Trophoblast cell (in vitro differentiated cells and primary cell): Measurements from ENCODE around the gene RWDD3.

Experiments used
- DNase-seq, 2 donors: peaks; one replicate each; pipeline ENCODE4 v3.0.0-alpha.2; 2016
- H2AFZ ChIP-seq: 2 replicates; pipeline ENCODE4 v1.6.1; 2013; ENCODE audit warnings: low read length, moderate library complexity, mild to moderate bottlenecking; ENCODE audit not compliant: insufficient read depth, poor library complexity
- H2AK5ac ChIP-seq: 2 replicates; pipeline ENCODE4 v1.6.1; 2013; ENCODE audit warnings: mild to moderate bottlenecking, low read length
- H2BK120ac ChIP-seq: 2 replicates; pipeline ENCODE4 v1.6.1; 2013; ENCODE audit warnings: low read length, mild to moderate bottlenecking, moderate library complexity; ENCODE audit not compliant: insufficient read depth, poor library complexity
- H2BK12ac ChIP-seq: 2 replicates; pipeline ENCODE4 v1.6.1; 2013; ENCODE audit warnings: mild to moderate bottlenecking, low read length, moderate library complexity
- H2BK5ac ChIP-seq: 2 replicates; pipeline ENCODE4 v1.6.1; 2013; ENCODE audit warnings: low read length, low read depth, moderate library complexity, mild to moderate bottlenecking; ENCODE audit not compliant: poor library complexity
- H3K14ac ChIP-seq: 2 replicates; pipeline ENCODE4 v1.6.1; 2013; ENCODE audit warnings: mild to moderate bottlenecking, low read length
- H3K18ac ChIP-seq: 2 replicates; pipeline ENCODE4 v1.6.1; 2013; ENCODE audit warnings: mild to moderate bottlenecking, low read length
- H3K23ac ChIP-seq: 2 replicates; pipeline ENCODE4 v1.6.1; 2013; ENCODE audit warnings: low read length
- H3K27ac ChIP-seq: 2 replicates; pipeline ENCODE4 v1.5.1; 2013; ENCODE audit warnings: low read depth, mild to moderate bottlenecking, inconsistent platforms, low read length, moderate library complexity
- H3K27me3 ChIP-seq: 2 replicates; pipeline ENCODE4 v1.6.1; 2013; ENCODE audit warnings: inconsistent platforms, mild to moderate bottlenecking, low read length, moderate library complexity; ENCODE audit not compliant: insufficient read depth
- H3K36me3 ChIP-seq, 2 experiments: 1 replicate in 1 of 2; 2 replicates in 1 of 2; pipeline ENCODE4 v1.6.1; 2013; ENCODE audit warnings: low read length in 2 of 2, mild to moderate bottlenecking in 2 of 2, moderate library complexity in 1 of 2; ENCODE audit not compliant: insufficient read depth in 2 of 2, control insufficient read depth in 1 of 2
- H3K4ac ChIP-seq: 2 replicates; pipeline ENCODE4 v1.6.1; 2013; ENCODE audit warnings: low read depth, mild to moderate bottlenecking, low read length, moderate library complexity
- H3K4me1 ChIP-seq, 2 experiments: 1 replicate in 1 of 2; 2 replicates in 1 of 2; pipeline ENCODE4 v1.6.1; 2013; ENCODE audit warnings: low read length in 2 of 2, mild to moderate bottlenecking in 2 of 2, moderate library complexity in 1 of 2; ENCODE audit not compliant: insufficient read depth in 2 of 2, control insufficient read depth in 1 of 2
- H3K4me2 ChIP-seq: 2 replicates; pipeline ENCODE4 v1.6.1; 2013; ENCODE audit warnings: inconsistent platforms, mild to moderate bottlenecking, low read length, moderate library complexity
- H3K4me3 ChIP-seq: 2 replicates; pipeline ENCODE4 v1.5.1; 2013; ENCODE audit warnings: mild to moderate bottlenecking, low read depth, low read length, inconsistent platforms
- H3K79me1 ChIP-seq: one replicate; pipeline ENCODE4 v1.6.1; 2013; ENCODE audit warnings: low read length
- H3K79me2 ChIP-seq: 2 replicates; pipeline ENCODE4 v1.6.1; 2013; ENCODE audit warnings: low read length, mild to moderate bottlenecking; ENCODE audit not compliant: control insufficient read depth, insufficient read depth, poor library complexity
- H3K9ac ChIP-seq: 2 replicates; pipeline ENCODE4 v1.6.1; 2013; ENCODE audit warnings: mild to moderate bottlenecking, low read length
- H3K9me3 ChIP-seq: 2 replicates; pipeline ENCODE4 v1.6.1; 2013; ENCODE audit warnings: low read depth, mild to moderate bottlenecking, control low read depth, inconsistent platforms, low read length; ENCODE audit not compliant: insufficient read depth
- H4K12ac ChIP-seq: 2 replicates; pipeline ENCODE4 v1.6.1; 2013; ENCODE audit warnings: low read depth, mild to moderate bottlenecking, low read length, moderate library complexity
- H4K8ac ChIP-seq: 2 replicates; pipeline ENCODE4 v1.6.1; 2013; ENCODE audit warnings: low read depth, mild to moderate bottlenecking, low read length, moderate library complexity
- H4K91ac ChIP-seq: one replicate; pipeline ENCODE4 v1.6.1; 2013; ENCODE audit warnings: low read depth, mild to moderate bottlenecking, low read length, moderate library complexity
- WGBS: extraction: QIAGEN DNeasy Blood & Tissue Kit; methylation state at CpG from one replicate; pipeline ENCODE4 v1.1.7; 2013; ENCODE audit warnings: missing lambda C conversion rate; ENCODE audit not compliant: insufficient read length, insufficient coverage; ENCODE audit errors: extremely low coverage; 5-methylcytosine and 5-hydroxymethylcytosine counted together

RWDD3 gene

DNA sequence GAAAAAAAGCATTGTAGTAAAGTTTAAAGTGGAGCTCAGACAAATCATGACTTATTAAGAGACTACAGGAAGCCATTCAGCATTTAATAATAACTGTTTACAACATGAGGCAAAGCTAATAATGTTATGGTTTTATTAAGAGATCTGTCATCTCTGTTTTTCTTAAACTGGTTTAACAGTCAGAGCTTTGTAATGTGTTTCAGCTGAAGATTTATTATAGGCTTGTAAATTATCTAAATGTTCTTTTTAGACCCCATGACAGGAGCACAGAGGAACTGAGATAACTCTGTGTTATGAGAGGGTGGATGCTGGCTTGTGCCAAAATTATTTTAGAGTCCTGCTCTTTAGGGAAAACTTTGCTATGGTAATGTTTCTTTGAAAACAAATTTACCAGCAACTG, 38.0 kb upstream of the RWDD3 start:
- H3K4me1 ChIP-seq, result peaks cover 2 to 3% of the 10 kb centered on the region in 2 experiments
- H3K27me3 ChIP-seq, result no peaks in the 10 kb centered on the region
- no peak overlapping the region for H3K4ac ChIP-seq
- H3K9me3 ChIP-seq, result peaks cover 2% of the 10 kb centered on the region
- H3K23ac ChIP-seq, result no peak overlapping the region
- no peaks in the 10 kb centered on the region for H3K79me2 ChIP-seq
- H3K18ac ChIP-seq, result no peak overlapping the region
- H3K27ac ChIP-seq, result no peak overlapping the region
- no peak overlapping the region for H2AK5ac ChIP-seq
- no peak overlapping the region for H3K4me2 ChIP-seq
- no peak overlapping the region for H3K4me3 ChIP-seq
- peaks cover 2% of the 10 kb centered on the region for H3K79me1 ChIP-seq
- no peak overlapping the region for H2BK5ac ChIP-seq
- no peak overlapping the region for H3K9ac ChIP-seq
- H4K8ac ChIP-seq, result no peak overlapping the region
- no peak overlapping the region for H2BK120ac ChIP-seq
- no peak overlapping the region for H2AFZ ChIP-seq
- no peak overlapping the region for H2BK12ac ChIP-seq
- no peak overlapping the region for H3K14ac ChIP-seq
- no peak overlapping the region for H4K91ac ChIP-seq
- no peak for DNase-seq
- H3K36me3 ChIP-seq, result no peaks in the 10 kb centered on the region
- no peak overlapping the region for H4K12ac ChIP-seq

DNA sequence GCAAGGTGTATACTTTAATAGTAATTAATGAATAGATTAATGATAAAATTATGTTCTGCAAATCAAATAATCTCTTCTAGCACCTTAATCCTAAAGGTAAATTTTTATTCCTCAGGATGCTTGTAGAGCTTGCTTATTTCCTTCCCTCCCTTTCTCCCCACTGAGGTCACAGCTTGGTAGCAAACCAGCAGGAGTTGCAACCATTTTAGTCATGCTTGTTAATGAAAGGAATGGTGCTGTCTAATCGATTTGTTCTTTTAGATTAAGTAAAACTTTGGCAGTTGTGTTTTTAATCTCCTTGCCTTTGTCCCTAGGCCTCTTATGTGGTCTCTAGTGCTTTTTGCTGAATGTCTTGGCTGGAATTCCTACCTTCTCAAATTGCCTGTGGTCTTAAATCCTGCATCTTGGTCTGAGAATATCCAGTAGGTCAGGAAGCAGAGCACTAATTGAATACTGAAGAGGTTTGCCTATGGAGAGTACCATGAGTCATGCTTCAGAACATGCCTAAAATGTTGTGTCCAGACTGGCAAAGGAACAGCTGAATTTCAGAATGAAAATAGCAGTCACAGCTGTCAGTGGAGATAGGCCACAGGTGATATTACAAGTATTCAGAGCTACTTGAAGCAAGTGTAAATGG, 36.3 kb upstream of the RWDD3 start:
- Histone ChIP-seq H2AK5ac (no peak overlapping the region), H3K27ac (peak overlapping the region; percentile 91), H3K4me3 (no peak overlapping the region), H2BK120ac (no peak overlapping the region), H3K27me3 (no peaks in the 10 kb centered on the region), H3K36me3 (no peaks in the 10 kb centered on the region), H3K4me2 (peak overlapping the region; percentile 50), H2BK5ac (peak overlapping the region; percentile 55), H4K91ac (no peak overlapping the region), H2AFZ (no peak overlapping the region), H3K9me3 (peaks cover 2% of the 10 kb centered on the region), H3K79me2 (no peaks in the 10 kb centered on the region), H3K9ac (no peak overlapping the region), H3K18ac (no peak overlapping the region), H3K4ac (no peak overlapping the region), H3K79me1 (peaks cover 2% of the 10 kb centered on the region), H4K12ac (no peak overlapping the region), H3K23ac (no peak overlapping the region), H3K4me1 (peaks cover 2 to 3% of the 10 kb centered on the region in 2 experiments), H2BK12ac (no peak overlapping the region), H3K14ac (no peak overlapping the region), H4K8ac (no peak overlapping the region)
- no CpG with 5 or more reads among the region's 1 CpG for WGBS
- DNase-seq, result peak; percentile 23 to 55

DNA sequence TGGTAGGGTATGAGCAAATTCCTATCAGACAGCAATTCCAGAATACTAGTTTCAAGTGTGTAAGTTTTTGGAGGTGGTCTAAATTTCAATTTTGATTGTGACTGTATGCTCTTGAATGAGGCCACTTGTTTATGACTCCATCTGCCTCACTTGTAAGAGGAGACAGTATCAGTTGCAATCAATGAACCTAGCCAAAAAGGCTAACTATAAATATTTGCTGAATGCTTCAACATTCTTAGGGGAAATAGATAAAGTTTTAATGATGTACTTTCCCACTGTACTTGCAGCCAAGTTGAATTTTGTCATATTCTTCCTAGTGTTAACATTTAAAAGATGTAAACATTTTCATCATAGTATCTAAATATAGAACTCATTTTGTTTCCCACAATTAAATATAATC, 32.1 kb upstream of the RWDD3 start:
- Histone ChIP-seq H2AFZ (no peak overlapping the region), H3K14ac (no peak overlapping the region)
- DNase-seq, result no peak

DNA sequence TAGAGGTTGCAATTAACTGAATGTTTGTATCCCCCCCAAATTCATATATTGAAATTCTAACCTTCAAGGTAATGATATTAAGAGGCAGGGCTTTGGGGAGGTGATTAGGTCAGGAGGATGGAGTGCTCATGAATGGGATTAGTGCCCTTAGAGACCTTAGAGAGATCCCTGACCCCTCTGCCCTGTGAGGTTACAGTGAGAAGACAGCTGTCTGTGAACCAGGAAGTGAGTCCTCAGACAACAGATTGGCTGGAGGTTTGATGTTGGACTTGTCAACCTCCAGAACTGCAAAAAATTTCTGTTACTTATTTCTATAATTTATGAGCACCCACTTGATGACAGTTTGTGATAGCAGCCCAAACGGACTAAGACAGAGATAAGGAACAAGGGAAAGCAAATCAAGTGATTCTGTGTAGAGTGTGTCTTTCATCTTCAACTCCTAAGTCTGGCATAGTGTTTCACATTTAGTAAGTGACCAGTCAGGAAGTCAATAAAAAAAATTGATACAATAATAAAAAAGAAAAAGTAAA, 30.0 kb upstream of the RWDD3 start:
- H3K18ac ChIP-seq, result no peak overlapping the region
- no peak overlapping the region for H2BK12ac ChIP-seq
- no peak overlapping the region for H3K9ac ChIP-seq
- H2AFZ ChIP-seq, result no peak overlapping the region
- H2BK5ac ChIP-seq, result no peak overlapping the region
- H3K4ac ChIP-seq, result no peak overlapping the region
- DNase-seq, result no peak
- no peak overlapping the region for H2AK5ac ChIP-seq
- H3K79me2 ChIP-seq, result no peaks in the 10 kb centered on the region
- no peaks in the 10 kb centered on the region for H3K79me1 ChIP-seq
- no peak overlapping the region for H3K27ac ChIP-seq
- no peak overlapping the region for H4K12ac ChIP-seq
- H3K27me3 ChIP-seq, result no peaks in the 10 kb centered on the region
- H4K8ac ChIP-seq, result no peak overlapping the region
- H3K14ac ChIP-seq, result no peak overlapping the region
- H3K36me3 ChIP-seq, result no peaks in the 10 kb centered on the region
- no peak overlapping the region for H4K91ac ChIP-seq
- H3K4me3 ChIP-seq, result no peak overlapping the region
- H3K4me1 ChIP-seq, result no peaks in the 10 kb centered on the region
- WGBS, result no CpG with 5 or more reads among the region's 1 CpG
- H3K9me3 ChIP-seq, result peaks cover 2% of the 10 kb centered on the region
- H2BK120ac ChIP-seq, result no peak overlapping the region
- H3K23ac ChIP-seq, result no peak overlapping the region
- no peak overlapping the region for H3K4me2 ChIP-seq

More for the DNA sequence above, 32.1 kb upstream of the RWDD3 start:
- Histone ChIP-seq H3K27me3 (no peaks in the 10 kb centered on the region), H3K79me2 (no peaks in the 10 kb centered on the region), H4K91ac (no peak overlapping the region), H2BK120ac (no peak overlapping the region), H3K9me3 (peaks cover 2% of the 10 kb centered on the region), H3K18ac (no peak overlapping the region), H3K4me3 (no peak overlapping the region), H3K79me1 (peaks cover 2% of the 10 kb centered on the region), H3K4ac (no peak overlapping the region), H2BK12ac (no peak overlapping the region), H3K4me1 (peaks cover 2 to 3% of the 10 kb centered on the region in 2 experiments), H2BK5ac (no peak overlapping the region), H3K36me3 (no peaks in the 10 kb centered on the region), H3K27ac (no peak overlapping the region), H3K9ac (no peak overlapping the region), H2AK5ac (no peak overlapping the region), H4K12ac (no peak overlapping the region), H3K23ac (no peak overlapping the region), H3K4me2 (no peak overlapping the region), H4K8ac (no peak overlapping the region)
